Measurements from ENCODE around the gene RAPGEF1. TPM values are rescaled to one million over a fixed set of nuclear protein-coding genes. Genes with fewer than 3 reads are reported as not detected.

The RAPGEF1 gene
- total RNA-seq, 6 experiments from 2014 or later, result 22.9 to 53.6 (median 30.2) TPM

GRCh38 chr9:131781069-131781468, 41.2 kb upstream of the RAPGEF1 start:
- Histone ChIP-seq H3K27me3 (no peaks in the 10 kb centered on the region), H3K27ac (no peak overlapping the region), H3K9me3 (no peaks in the 10 kb centered on the region), H3K4me3 (no peak overlapping the region), H3K4me1 (no peaks in the 10 kb centered on the region), H3K36me3 (no peaks in the 10 kb centered on the region)
- TF ChIP-seq POLR2A (IDR thresholded peaks at IDR 0.05) (no peak), CTCF (IDR thresholded peaks at IDR 0.05) (no peak)
- ATAC-seq (no peak), DNase-seq (no peak)
- 34% methylated on average over 3 of the region's 3 CpGs for WGBS (ENCODE audit: insufficient coverage, low coverage, low lambda C conversion rate, missing lambda C conversion rate)
- intact Hi-C loops (cut with DNase I), result no loop called here

GRCh38 chr9:131776473-131776872, 36.6 kb upstream of the RAPGEF1 start:
- DNase-seq, result no peak
- H3K9me3 ChIP-seq, result no peaks in the 10 kb centered on the region
- no peak for TF ChIP-seq CTCF (IDR thresholded peaks at IDR 0.05)
- TF ChIP-seq POLR2A (IDR thresholded peaks at IDR 0.05), result no peak
- WGBS (ENCODE audit: insufficient coverage, low coverage, low lambda C conversion rate, missing lambda C conversion rate), result 8% methylated on average over 4 of the region's 7 CpGs
- ATAC-seq, result peak in 2 of 4 donors; percentile 13 to 22
- intact Hi-C loops (cut with DNase I), result no loop called here
- H3K4me1 ChIP-seq, result no peaks in the 10 kb centered on the region
- H3K4me3 ChIP-seq, result no peak overlapping the region
- H3K27ac ChIP-seq, result no peak overlapping the region
- H3K27me3 ChIP-seq, result no peaks in the 10 kb centered on the region
- H3K36me3 ChIP-seq, result no peaks in the 10 kb centered on the region

- Histone ChIP-seq H3K36me3 (no peaks in the 10 kb centered on the region), H3K27me3 (no peaks in the 10 kb centered on the region), H3K4me1 (no peaks in the 10 kb centered on the region), H3K4me3 (no peak overlapping the region), H3K27ac (no peak overlapping the region), H3K9me3 (no peaks in the 10 kb centered on the region)
- DNase-seq (no peak), ATAC-seq (no peak)
- intact Hi-C loops (cut with DNase I), result no loop called here
- TF ChIP-seq CTCF (IDR thresholded peaks at IDR 0.05) (no peak), POLR2A (IDR thresholded peaks at IDR 0.05) (no peak)
- 0% methylated on average over 1 of the region's 3 CpGs for WGBS (ENCODE audit: insufficient coverage, low coverage, low lambda C conversion rate, missing lambda C conversion rate)
Observed at GRCh38 chr9:131776036-131776435, 36.2 kb upstream of the RAPGEF1 start.

DNA sequence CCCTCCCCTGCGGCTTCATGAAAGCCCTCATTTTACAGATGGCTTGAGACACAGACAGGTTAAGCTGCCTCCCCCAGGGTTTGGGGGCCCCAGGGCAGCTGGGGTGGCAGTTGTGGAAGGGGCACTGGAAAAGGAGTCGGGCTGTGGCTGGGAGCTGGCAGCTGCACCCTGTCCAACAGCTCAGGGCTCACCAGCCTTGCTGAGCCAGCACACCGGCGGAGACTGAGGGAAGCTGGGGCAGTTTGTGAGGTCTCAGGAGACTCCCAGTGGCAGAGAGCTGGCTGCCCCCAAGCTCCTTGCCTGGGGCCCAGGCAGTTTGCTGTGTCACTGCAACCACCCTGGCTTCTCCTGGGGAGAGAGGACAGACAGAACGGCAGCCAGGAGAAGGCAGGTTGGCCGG, 34.8 kb upstream of the RAPGEF1 start:
- no peaks in the 10 kb centered on the region for H3K9me3 ChIP-seq
- no peak overlapping the region for H3K27ac ChIP-seq
- ATAC-seq (no peak), DNase-seq (peak in 1 of 3 donors; percentile 24)
- intact Hi-C loops (cut with DNase I), result loop anchor here in 1 of 2 donors (5.0 kb wide), 1 partner anchor 473 kb away; no protein-coding TSS in a partner anchor
- H3K4me3 ChIP-seq, result no peak overlapping the region
- H3K27me3 ChIP-seq, result no peaks in the 10 kb centered on the region
- WGBS (ENCODE audit: insufficient coverage, low coverage, low lambda C conversion rate, missing lambda C conversion rate), result 100% methylated on average over 1 of the region's 6 CpGs
- no peaks in the 10 kb centered on the region for H3K36me3 ChIP-seq
- TF ChIP-seq POLR2A (IDR thresholded peaks at IDR 0.05) (no peak), CTCF (IDR thresholded peaks at IDR 0.05) (no peak)
- H3K4me1 ChIP-seq, result no peaks in the 10 kb centered on the region

DNA sequence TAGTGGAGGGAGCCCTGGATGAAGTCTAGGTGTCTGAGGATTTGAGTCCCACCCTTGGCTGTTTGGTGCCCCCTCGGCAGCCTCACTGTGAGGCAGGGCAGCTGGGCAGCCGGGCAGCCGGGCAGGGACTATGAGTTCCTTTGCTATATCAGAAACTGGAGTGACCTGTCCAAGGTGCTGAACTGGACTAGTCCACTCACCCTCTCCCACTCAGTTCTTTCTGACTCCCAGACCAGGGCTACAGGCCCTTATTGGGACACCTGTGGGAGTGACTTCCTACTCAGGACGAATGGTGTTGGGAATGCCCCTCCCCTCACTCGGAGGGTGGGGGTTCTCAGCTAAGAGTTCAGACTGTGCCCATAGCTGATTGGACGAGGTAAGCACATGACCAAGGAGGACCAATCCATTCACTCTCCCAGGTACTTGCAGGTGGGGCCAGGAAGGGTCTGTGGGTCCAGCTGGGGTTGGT, 34.1 kb upstream of the RAPGEF1 start:
- Histone ChIP-seq H3K9me3 (no peaks in the 10 kb centered on the region), H3K27me3 (no peaks in the 10 kb centered on the region), H3K36me3 (no peaks in the 10 kb centered on the region), H3K4me1 (no peaks in the 10 kb centered on the region), H3K4me3 (no peak overlapping the region), H3K27ac (no peak overlapping the region)
- WGBS (ENCODE audit: insufficient coverage, low coverage, low lambda C conversion rate, missing lambda C conversion rate), result 0% methylated on average over 4 of the region's 6 CpGs
- intact Hi-C loops (cut with DNase I), result loop anchor here in 1 of 2 donors (5.0 kb wide), 1 partner anchor 473 kb away; no protein-coding TSS in a partner anchor
- ATAC-seq (peak; percentile 48 to 77 (median 66)), DNase-seq (peak in 2 of 3 donors; percentile 47 to 54)
- TF ChIP-seq POLR2A (IDR thresholded peaks at IDR 0.05), result no peak
- no peak for TF ChIP-seq CTCF (IDR thresholded peaks at IDR 0.05)
